Forelimb muscle (tissue), 1 donor: Measurements from ENCODE around the gene DCTN3. TPM values are rescaled to one million over a fixed set of nuclear protein-coding genes. Genes with fewer than 3 reads are reported as not detected.
"Not testable (repeated sequence)": the region's sequence is repeated elsewhere in the genome, so short reads cannot be mapped to it uniquely, and the experiment has no call there.

Experiments
- DNase-seq: peaks from one replicate; pipeline ENCODE4 v3.0.0-alpha.2; 2013; ENCODE audit warnings: low read depth
- polyA plus RNA-seq: library from polyadenylated mRNA; unstranded; fragments of 120-200 nt; gene quantifications from one replicate; pipeline ENCODE4 v1.2.1, GENCODE V29; 2013; ENCODE audit not compliant: insufficient read length

Gene DCTN3
- polyA plus RNA-seq, 1 donor = 62.5 TPM

GRCh38 chr9:34647084-34647403, 26.7 kb upstream of the DCTN3 start:
- DNase-seq = no peak

DNA sequence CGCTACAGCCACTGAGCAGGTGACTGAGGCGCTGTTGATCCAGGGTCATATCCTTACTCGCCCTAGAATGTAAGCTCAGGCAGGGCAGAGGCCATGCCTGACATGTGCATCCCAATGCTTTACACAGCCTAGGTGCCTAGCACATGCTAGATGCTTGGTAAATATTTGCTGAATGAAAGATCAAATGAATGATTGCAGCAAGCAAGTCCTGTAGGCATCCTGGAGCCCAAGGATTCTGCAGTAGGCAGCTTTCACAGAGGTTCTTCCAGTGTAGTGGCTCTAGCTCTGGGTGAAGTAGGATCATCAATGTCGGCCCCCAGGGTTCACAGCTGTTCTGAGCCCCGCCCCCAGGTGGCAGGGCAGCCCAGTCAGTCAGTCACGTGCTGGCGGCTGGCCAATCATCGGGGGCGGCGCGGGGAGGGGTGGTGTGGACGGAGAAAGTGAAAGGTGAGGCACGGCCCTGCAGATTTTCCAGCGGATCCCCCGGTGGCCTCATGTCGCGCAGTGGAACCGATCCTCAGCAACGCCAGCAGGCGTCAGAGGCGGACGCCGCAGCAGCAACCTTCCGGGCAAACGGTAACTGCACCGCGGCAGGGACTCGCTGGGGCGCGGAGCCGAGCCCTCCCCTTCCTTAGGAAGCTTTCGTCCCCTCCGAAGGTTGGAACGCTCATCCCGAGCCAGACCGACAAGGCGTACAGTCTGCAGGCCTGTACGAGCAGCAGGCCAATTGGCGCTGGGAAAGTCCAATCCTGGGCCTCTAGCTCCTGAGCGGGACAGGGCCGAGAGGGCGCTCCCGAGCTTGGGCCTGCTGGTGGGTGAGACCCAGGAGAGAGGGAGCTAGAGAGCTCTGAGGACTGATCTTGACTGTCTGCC, 26.2 kb upstream of the DCTN3 start, which contains the start of gene GALT:
Gene GALT, plus strand, starts transcription at position 465 of the 873 bp plus-strand sequence. Its CDS starts 30 bp downstream, at position 495.
- DNase-seq = no peak

GRCh38 chr9:34644766-34645314, 24.5 kb upstream of the DCTN3 start:
- no peak for DNase-seq

DNA sequence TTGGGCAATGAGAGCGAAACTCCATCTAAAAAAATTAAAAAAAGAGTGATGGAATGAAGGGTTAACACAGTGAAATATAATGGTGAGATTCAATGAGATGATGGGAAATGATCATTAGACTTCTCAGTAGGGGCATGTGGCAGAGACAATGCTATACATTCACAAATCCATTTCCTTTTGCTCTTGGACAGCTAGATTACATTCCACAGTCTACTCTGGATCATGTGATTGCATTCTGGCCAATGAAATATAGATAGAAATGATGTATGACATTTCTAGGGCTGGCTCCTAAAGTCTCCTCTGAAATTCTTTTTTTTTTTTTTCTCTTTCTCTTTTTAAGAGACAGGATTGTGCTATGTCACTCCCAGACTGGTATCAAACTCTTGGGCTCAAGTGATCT, 22.4 kb upstream of the DCTN3 start:
- DNase-seq = no peak

- not testable (repeated sequence) for DNase-seq
Observed at GRCh38 chr9:34639322-34639721, 19.0 kb upstream of the DCTN3 start.

GRCh38 chr9:34638138-34638445, 17.8 kb upstream of the DCTN3 start:
- DNase-seq = no peak

DNA sequence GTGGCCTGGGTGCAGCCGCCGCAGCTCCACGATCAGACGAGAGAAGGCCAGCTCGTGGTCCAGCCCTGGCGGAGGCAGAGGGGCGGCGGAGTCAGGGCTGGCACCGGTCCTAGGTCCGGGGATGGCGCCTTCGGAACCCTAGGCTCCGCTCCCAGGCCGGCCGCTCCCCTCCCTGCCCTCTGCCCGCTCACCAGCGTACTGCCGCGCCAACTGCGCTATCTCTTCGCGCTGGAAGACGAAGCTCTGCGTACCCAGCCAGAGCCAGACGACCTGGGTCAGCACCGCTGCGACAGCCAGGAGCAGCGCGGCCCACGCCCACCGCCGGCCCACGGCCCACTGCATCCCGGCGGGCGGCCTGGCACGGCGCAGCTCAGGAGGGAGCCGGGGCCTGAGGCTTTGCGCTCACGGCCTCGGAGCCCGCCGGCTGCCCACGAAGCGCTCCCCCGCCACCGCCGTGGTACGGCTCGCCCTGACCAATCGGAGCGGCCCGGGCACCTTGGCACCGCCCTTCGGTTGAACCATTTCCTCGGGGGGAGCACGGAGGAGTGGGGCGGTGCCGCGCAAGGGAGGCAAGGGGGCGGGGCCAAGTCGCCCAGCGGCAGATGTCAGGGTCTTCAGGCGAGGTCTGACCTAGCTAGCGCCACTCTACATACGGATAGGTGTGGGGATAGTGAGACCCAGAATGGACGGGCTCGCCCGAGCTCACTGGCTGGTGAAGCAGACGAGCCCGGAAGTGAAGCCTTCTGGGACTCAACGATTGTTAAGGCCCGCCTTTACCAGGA, 17.3 kb upstream of the DCTN3 start, which contains the start of gene SIGMAR1:
Gene SIGMAR1, minus strand, starts transcription at position 432 of the 782 bp plus-strand sequence. Its CDS starts 90 bp downstream, at position 342.
- DNase-seq = no peak

DNA sequence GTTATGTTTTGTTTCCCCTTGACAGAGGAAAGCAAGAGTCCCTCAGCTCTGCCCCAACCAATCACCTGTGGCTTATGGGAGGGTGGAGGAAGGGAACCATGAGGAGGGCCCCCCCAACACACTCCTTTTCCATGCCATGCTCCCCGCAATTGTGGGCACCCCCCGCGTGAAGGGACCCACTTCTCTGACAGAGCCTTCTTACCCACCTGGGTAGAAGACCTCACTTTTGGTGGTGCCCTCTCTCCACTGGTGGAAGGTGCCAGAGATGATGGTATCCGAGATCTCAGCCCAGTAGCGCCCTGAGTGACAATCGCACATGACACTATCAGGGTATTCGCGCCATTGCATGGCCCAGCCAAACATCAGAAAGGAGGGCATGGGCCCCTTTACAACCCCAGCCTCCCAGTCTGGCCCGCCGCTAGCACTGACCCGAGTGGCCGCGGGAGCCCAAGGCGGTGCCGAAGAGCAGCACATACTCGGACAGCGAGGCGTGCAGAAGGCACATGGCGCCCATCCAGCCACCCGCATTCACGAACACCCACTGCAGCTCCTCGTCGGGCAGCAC, 16.6 kb upstream of the DCTN3 start:
- no peak for DNase-seq

DNA sequence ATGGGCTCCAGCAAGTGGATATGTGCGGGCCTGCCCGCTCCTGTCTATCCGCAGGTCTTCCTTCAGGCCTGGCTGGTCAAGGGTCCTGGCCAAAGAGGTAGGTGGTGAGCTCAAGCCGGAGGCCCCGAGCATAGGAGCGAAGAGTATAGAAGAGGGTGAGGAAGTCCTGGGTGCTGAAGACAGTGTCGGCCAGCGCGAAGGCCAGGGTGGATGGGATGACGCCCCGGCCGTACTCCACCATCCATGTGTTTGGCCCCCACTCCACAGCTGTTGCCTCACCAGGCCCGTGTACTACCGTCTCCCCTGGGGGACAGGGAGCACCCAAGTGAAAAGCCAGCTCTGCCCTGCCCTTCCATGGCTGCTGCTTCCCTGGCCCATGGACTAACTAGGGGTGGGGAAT, 15.3 kb upstream of the DCTN3 start:
- DNase-seq = no peak

DNA sequence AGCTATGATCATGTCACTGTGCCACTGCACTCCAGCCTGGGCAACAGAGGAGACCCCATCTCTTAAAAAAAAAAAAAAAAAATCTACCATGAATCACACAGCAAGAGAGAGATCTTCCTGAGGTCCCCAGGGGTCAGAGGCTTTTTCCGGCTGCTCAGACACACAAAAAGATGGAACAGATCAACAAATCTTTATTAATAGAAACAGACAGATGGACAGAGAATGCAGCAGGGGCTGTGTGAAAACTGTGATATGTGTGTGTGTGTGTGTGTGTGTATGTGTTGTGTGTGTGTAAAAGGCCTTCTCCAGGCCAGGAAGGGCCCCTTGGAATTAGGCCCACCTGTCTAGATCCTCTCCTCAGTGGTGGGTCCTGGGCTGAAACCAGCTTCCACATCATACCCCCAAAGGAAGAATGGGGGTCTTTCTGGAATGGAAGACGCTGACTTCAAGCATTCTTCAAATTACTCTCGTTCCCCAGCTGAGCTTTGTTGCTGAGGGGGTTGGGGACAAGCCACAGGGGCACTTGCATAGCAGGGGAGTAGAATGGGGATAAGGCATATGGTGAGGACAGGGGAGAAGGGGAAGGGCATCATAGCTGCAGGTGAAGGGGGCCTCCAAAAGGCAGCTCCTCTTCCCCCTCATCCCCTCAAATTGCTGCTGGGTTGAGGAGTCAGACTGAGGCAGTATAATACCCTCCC, 14.4 kb upstream of the DCTN3 start:
- no peak for DNase-seq

- no peak for DNase-seq
Observed at GRCh38 chr9:34633851-34634550, 13.7 kb upstream of the DCTN3 start.

DNA sequence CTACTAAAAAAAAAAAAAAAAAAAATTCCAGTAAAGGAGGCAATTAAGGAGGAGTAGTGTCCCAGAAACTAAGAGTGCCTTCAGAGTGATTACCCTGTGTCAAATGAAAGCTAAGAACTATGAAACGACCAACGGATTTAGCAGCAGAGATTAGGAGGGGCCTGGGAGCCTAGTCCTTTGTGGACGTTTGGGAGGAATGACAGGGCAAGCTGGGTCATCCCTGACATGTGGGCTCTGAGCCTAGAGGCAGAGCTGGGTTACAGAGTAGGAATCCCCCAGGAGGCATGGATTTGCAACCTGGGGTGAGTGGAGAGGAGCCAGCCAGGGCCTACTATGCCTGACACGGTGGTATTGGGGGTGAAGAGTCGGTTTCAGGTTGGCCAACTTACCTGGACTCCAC, 12.9 kb upstream of the DCTN3 start:
- DNase-seq = no peak

DNA sequence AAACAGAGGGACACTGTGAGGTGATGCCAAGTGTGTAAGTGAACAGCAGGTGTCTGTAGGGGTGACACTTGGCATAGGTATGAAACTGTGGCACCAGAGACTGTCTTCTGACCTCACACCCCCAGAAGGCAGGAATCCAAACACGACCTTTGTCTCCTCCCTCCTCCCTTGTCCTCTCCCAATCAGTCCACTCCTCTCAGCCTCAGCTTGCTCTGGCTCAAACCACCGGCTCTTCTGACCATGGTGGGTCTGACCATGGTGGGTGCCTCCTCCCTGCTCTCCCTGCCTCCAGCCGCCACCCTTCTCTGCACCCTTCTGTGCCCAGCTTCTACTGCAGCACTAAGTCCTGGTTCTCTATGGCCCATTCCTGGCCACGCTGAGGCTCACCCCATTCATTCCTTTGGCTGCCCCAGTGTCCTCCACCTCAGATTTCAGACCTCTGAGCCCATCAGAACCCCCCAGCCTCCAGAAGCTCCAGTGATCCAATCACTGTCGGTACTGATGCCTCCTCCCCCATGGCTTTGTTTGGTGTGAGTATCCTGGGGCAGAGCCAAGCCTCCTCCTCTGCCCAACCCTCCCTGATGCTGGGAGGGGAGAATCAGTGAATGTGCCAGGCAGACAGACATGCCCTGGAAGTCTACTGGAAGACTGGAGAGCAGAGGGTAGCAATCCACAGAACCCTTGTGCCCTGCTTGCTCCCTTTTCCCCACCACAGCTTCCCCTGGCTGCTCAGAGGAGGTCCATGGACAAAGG, 10.3 kb upstream of the DCTN3 start:
- DNase-seq = no peak

DNA sequence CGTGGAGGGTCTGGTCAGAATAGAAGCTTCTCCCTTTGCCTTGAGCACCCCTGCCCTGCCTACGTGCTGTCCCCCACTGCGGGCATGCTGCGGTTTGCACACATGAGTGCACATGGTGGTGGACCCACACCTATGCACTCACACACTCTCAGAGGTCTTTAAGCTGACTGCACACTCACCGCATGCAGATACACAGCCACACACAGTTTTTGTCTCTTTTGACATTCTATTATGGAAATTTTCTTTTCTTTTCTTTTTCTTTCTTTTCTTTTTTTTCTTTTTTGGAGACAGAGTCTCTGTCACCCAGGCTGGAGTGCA, 9.2 kb upstream of the DCTN3 start:
- DNase-seq = no peak

- no peak for DNase-seq
Observed at GRCh38 chr9:34628656-34629490, 8.6 kb upstream of the DCTN3 start, which contains the start of gene ARID3C. TSS of gene ARID3C (minus strand) at chr9:34629066. CDS start at chr9:34628014, 1,052 bp downstream.

DNA sequence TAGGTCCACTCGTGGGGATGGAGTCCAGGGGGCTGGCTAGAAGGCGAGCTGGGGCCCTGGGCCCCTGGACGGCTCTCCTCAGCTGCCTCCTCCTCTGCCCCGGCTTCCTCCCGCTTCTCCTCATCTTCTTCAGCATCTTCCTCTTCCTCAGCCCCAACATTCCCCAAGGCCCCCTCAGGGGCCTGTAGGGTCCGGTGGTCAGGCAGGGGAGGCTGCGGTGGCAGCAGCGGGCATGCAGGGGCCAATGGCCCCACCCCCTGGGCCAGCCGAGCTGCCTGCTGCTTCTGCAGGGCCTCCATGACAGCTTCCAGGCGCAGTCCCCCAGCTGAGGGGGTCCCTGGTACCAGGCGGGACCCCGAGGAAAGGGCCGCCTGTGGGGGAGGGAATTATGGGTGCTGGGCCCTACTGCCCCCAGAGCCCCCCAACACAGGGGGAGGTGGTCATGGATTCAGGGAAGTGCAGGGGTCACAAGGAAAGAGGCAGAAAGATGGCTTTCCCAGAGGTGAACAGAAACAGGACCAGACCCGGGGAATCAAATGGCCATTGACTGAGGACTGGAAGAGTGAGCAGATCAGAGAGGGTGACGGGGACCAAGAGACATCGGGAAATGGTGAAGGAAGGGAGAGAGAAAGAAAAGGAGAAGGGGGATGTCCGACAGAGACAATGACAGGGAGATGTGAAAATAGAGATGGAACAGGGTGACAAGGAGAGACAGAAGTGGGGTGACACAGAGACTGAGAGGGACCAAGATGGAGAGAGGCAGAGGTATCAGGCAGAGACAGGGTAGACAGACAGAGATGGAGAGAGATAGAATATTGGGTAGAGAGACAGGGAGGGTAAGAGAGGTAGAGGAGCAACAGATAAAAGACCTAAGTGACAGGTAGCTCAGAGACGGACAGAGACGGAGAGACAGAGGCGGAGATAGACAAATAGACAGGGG, 7.7 kb upstream of the DCTN3 start:
- DNase-seq = no peak

DNA sequence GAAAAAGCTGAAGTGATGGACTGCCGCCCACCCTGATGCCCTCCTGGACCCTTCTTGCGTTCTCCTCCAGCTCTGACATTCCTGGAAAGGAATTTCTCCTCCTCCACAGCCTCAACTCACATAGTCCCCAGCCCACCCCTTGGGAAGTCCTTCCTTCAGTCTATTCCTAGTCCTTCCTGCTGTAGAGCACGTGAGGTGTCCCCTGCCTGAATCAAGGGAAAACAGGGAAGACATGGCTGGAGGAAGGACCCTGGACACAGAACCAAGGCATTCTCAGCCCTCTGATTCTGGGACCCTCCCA, 4.8 kb upstream of the DCTN3 start:
- no peak for DNase-seq

- DNase-seq = no peak
Observed at GRCh38 chr9:34624475-34625185, 4.3 kb upstream of the DCTN3 start.
